GM23248 (cell line): Measurements from ENCODE around the gene AKAP4.

Experiments used
- EZH2 ChIP-seq: fragments of 200-600 bp; sonication (generic); IDR thresholded peaks from 2 replicates; pipeline ENCODE4 v1.6.1; 2018; ENCODE audit warnings: antibody characterized with exemption, mild to moderate bottlenecking; ENCODE audit not compliant: insufficient read depth, poor library complexity, severe bottlenecking
- EZH2phosphoT487 ChIP-seq: fragments of 200-600 bp; sonication (generic); IDR thresholded peaks from 2 replicates; pipeline ENCODE4 v1.6.1; 2018; ENCODE audit warnings: antibody characterized with exemption, moderate library complexity, mild to moderate bottlenecking, low read depth; ENCODE audit not compliant: insufficient read depth

DNA sequence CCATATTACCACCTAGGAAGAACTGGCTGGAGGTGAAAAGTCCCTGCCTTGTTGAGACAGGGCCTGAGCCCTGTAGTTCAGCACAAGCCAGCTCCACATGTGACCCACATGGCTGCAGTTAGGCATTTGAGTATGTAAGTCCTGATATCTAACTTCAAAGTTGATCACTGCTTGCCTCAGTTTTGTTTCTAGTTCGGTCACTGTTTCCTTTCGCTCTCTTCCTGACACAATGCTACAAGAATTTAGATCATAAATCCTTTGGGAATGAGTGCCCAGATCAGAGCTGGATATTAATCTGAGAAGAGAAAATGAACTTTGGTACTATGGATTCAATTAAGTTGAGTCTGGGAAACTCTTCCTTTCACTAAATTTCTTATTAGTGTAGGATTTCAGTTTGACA lies 48.4 kb downstream of the AKAP4 start:
- TF ChIP-seq EZH2 (no peak), EZH2phosphoT487 (no peak)
